Measurements from ENCODE around the gene DEPDC1B. TPM values are rescaled to one million over a fixed set of nuclear protein-coding genes. Genes with fewer than 3 reads are reported as not detected.
A peak's percentile ranks its signal among the peaks of the same experiment; 100 is the strongest.
"Not testable (repeated sequence)": the region's sequence is repeated elsewhere in the genome, so short reads cannot be mapped to it uniquely, and the experiment has no call there.

Gene DEPDC1B
- total RNA-seq, 2 donors from 2014 or later: 5.3 to 7.0 TPM

DNA sequence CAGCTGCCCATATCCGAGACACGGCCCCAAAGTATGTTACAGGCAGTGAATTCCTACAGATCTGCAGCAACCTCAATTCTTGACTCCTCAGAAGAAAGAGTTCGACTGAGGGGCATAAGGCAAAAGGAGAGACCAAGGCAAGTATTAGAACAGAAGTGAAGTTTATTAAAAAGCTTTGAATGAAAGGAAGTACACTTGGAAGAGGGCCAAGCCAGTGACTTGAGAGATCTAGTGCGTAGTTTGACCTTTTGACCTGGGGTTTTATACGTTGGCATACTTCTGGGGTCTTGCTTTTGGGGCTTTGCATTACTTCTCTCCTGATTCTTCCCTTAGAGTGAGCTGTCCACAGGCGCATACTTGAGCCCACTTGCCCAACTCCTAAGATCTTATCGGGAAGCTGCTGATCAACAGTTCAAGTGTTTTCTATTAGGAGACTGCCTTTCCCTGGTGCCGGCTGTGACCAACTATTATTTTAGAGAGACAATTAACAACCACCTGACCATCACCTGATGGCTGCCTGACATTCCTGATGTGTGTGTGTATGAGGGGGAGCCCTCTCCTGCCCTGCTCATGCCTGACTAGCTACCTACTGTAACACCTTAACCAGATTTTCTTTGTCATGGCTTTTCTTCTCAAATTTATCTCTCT, 1.5 kb upstream of the DEPDC1B start:
- DNase-seq (no peak), ATAC-seq (no peak)
- intact Hi-C loops (cut with DNase I, micrococcal nuclease): no loop called here

- ATAC-seq: peak; percentile 60
- no peak for DNase-seq
- intact Hi-C loops (cut with DNase I, micrococcal nuclease): no loop called here
Measured at GRCh38 chr5:60700416-60700757, 421 bp upstream of the DEPDC1B start.

DNA sequence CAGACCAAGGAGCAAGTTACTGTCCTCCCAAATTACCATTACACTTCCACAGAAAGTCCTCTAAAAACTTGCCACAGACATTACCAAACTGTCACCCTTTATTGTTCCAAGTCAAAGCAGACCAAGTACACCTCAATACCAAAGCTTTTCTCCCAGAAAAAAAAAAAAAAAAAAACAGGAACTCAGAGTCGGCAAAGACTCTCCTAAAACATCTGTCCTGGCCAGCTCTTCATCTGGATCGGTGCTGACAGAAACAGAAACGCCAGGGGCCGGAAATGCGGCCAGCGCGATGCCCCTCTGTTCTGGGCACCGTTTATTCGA, 718 bp downstream of the DEPDC1B start:
- no peak for ATAC-seq
- intact Hi-C loops (cut with DNase I, micrococcal nuclease): no loop called here
- no peak for DNase-seq

GRCh38 chr5:60698336-60698735, 1.6 kb downstream of the DEPDC1B start:
- intact Hi-C loops (cut with DNase I, micrococcal nuclease): no loop called here
- ATAC-seq (no peak), DNase-seq (no peak)

GRCh38 chr5:60690326-60690725, 9.6 kb downstream of the DEPDC1B start:
- DNase-seq (no peak), ATAC-seq (no peak)
- intact Hi-C loops (cut with DNase I, micrococcal nuclease): no loop called here

GRCh38 chr5:60688980-60689379, 11.0 kb downstream of the DEPDC1B start:
- no peak for DNase-seq
- no peak for ATAC-seq
- intact Hi-C loops (cut with DNase I, micrococcal nuclease): no loop called here

DNA sequence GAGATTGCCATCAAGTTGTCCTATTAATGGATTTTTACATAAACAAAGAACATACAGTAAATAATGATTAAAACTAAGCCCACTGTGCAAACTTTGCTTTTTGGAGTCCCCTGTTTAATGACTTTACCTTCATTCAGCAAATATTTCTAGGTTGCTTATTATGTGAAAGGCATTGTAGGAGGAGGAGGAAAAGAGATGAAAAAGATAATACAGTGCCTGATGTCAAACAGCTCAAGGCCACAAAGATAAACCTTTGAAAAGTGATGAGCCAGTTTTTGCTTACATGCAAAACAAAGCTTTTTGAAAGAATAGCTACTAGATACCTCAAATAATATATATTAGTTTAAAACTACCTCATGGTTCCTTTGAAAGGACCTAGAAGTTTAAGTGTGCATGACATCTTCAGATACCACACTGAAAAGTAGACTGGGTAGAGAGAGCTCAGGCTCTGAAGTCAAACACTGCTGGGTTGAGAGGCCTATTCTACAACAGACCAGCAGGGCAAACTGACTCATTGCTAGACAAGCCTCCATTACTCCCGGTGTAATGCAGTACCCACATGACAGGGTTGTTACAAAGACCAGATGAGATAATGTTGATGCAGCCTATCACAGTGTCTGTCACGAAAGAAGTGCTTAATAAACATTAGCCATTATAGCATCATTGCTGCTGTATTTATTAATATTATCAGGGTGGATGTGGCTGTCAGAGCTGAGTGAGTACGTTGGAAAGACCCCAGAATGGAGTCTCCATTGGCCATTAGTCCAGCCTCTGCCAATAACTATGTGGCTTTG, 11.8 kb downstream of the DEPDC1B start:
- peak; percentile 71 for ATAC-seq
- intact Hi-C loops (cut with DNase I, micrococcal nuclease): no loop called here
- no peak for DNase-seq

DNA sequence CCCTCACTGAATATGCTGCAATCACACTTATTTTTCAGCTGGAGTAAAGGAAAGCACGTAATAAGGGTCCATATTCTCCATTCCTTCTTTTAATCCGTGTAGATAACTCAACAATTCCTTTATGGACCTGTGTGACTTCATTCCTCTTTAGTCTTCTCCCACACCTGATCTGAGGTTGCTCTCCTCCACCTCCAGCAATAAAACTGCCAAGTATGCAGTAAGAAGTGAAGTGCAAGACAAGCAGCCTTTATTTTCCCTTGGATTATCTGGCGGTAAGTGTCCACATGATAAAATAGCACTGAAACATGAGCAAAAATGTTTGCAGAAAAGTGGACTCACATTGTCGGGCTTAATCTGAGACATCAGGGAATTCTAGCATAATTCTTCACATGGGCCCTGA, 13.8 kb downstream of the DEPDC1B start:
- intact Hi-C loops (cut with DNase I, micrococcal nuclease): no loop called here
- no peak for ATAC-seq
- DNase-seq: no peak

- ATAC-seq (no peak), DNase-seq (no peak)
- intact Hi-C loops (cut with DNase I, micrococcal nuclease): no loop called here
Measured at GRCh38 chr5:60685700-60686099, 14.3 kb downstream of the DEPDC1B start.

GRCh38 chr5:60685028-60685427, 14.9 kb downstream of the DEPDC1B start:
- no peak for DNase-seq
- no peak for ATAC-seq
- intact Hi-C loops (cut with DNase I, micrococcal nuclease): no loop called here

DNA sequence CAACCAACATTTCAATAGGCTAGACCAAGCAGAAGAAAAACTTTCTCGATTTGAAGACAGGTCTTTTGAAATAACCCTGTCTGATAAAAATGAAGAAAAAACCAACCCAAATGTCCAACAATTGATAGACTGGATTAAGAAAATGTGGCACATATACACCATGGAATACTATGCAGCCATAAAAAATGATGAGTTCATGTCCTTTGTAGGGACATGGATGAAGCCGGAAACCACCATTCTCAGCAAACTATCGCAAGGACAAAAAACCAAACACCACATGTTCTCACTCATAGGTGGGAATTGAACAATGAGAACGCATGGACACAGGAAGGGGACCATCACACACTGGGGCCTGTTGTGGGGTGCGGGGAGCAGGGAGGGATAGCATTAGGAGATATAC, 18.0 kb downstream of the DEPDC1B start:
- intact Hi-C loops (cut with DNase I, micrococcal nuclease); ATAC-seq; DNase-seq: not testable (repeated sequence)

GRCh38 chr5:60679816-60680215, 20.1 kb downstream of the DEPDC1B start:
- DNase-seq (no peak), ATAC-seq (no peak)
- intact Hi-C loops (cut with DNase I, micrococcal nuclease): loop anchor here in 1 of 2 donors (10.0 kb wide), 1 partner anchor 1255 kb away; no protein-coding TSS in a partner anchor

DNA sequence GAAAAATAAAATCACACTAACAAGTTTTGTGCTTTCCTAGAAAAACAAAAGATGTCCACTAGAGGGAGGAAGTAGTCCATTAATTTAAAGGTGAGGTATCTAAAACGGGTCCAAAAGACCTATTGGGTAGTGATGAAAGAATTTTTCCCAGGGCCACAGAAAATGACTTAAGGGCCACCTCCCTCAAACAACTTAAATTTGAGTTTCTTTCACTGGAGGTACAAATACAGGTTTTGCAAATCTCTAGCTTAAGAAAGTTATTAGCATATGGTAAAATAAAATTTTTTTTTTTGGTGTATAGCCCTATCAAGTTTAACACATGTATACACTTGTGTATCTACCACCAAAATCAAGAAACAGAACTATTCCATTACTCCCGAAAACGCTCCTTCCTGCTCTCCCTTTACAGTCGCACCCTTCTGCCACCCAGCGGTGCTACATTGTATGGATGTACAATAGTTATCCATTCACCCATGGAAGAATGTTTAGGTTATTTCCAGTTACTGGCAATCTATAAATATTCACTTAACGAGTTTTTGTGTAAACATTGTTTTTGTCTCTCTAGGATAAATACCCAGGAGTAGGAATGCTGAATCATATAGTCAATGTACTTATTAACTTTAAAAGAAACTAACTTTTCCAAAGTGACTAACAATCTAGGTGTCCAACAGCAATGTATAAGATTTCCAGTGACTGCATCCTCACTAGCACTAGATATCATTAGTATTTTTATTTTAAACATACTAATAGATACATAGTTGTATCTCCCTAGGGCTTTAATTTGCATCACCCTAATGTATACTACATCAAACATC, 21.9 kb downstream of the DEPDC1B start:
- intact Hi-C loops (cut with DNase I, micrococcal nuclease): loop anchor here in 1 of 2 donors (10.0 kb wide), 1 partner anchor 1257 kb away; no protein-coding TSS in a partner anchor
- DNase-seq (peak; percentile 85 to 87), ATAC-seq (peak; percentile 74)

DNA sequence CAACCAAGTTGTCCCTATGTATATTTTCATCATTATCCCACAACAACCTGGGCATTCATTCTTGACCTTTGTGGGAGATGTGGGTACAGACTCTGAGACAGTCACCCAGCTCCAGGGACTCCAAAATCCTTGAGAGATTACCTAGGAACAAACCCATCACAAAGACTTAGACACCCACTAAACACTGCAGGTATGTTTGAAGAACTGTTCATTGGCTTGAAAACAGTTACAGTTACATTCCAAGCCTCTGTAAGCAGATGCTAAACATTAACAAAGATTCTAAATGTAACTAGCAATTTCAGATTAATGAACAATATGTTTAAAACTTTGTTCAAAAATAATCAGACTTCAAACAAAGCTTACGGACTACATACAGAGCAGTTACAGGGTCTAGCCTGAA, 24.7 kb downstream of the DEPDC1B start:
- ATAC-seq: no peak
- no peak for DNase-seq
- intact Hi-C loops (cut with DNase I, micrococcal nuclease): loop anchor here in 1 of 2 donors (10.0 kb wide), 1 partner anchor 1260 kb away; no protein-coding TSS in a partner anchor

DNA sequence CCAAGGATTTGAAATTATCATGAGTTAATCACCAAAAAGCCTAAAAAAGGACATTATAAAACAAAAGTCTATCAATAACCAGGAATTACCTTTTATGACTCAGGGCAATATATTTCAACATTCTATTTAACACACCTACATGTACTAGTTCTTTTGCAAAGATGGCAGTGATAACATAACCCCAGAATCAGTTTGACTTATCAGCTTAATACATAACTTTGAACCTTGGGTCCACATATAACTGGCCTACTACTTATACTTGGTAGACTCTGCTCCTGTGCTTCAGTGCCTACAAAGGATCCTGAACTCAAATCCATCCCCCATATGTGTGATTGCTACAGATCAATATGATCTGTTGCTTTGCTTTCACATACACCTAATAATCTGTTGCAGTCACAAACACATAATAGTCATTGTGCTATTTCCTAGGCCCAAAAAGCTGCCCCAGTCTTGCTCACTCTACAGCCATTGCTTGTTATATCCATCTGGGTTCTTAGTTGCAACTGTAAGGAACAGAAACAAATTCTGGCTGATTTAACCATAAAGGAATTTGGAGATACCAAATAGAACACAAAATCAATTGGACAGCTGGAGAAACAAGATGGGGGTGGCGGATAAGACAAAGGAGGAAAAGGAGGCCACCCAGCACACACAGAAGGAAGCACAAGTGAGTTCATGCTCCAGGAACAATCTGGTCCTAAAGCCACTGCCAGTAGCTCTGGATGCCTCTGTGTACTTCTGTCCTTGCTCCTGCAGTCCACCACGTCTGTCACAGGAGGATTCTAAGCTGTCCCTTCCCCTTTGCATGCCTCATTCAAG, 25.5 kb downstream of the DEPDC1B start:
- DNase-seq (no peak), ATAC-seq (peak; percentile 10)
- intact Hi-C loops (cut with DNase I, micrococcal nuclease): loop anchor here in 1 of 2 donors (10.0 kb wide), 1 partner anchor 1260 kb away; no protein-coding TSS in a partner anchor

DNA sequence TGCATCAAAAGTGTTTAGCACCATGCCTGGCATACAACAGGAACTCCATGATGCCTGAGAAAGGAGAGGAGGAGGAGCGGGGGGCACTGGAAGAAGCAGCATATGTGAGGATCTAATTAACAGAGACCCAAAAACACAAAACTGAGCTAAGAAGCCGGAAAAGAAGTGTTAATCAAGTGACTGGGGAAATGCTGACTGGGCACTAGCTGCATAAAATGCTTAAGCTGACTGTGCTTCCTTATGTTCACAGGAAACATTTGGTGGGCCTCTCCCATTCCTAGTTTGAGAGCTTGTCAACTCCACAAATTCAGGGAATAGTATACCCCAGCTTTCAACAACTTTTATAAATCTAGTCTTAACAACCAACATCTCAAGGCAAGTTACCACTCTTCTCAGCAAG, 26.6 kb downstream of the DEPDC1B start:
- DNase-seq (peak in 1 of 2 donors; percentile 14), ATAC-seq (peak; percentile 38)
- intact Hi-C loops (cut with DNase I, micrococcal nuclease): loop anchor here in 1 of 2 donors (10.0 kb wide), 1 partner anchor 1261 kb away; no protein-coding TSS in a partner anchor

DNA sequence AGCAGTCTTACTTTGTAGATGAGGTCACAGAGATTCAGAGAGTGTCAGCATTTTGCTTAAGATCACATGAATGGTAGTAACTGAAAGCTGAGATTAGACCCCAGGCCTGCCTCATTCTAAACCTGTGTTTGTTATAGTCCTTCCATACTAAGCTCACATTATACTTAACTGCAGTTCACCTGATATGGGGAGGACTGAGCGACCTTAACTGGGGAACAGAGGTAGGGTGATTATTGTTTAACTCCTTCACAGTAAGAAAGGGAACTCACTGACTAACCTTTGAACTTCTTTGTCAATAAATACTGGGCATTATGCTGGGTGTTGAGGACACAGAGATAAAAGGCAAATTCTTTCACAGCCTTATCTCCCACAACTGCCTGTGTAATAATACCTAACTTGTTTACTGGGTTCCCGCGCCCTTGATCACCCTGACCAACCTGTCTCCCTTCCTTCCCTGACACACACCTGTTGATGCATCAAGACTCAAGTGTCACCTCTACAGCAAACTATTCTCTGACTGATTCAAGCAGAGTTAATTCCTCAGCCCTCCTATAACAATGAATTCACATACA, 27.2 kb downstream of the DEPDC1B start:
- ATAC-seq (peak; percentile 87), DNase-seq (peak; percentile 56 to 77)
- intact Hi-C loops (cut with DNase I, micrococcal nuclease): loop anchor here in 1 of 2 donors (10.0 kb wide), 1 partner anchor 1262 kb away; no protein-coding TSS in a partner anchor

Measured in left colon (tissue), 2 donors.